GM12865 (cell line): Measurements from ENCODE around the gene AGK.
"Not testable (repeated sequence)": the region's sequence is repeated elsewhere in the genome, so short reads cannot be mapped to it uniquely, and the experiment has no call there.

Source experiments
- DNase-seq: peaks from one replicate; pipeline ENCODE4 v3.0.0; 2010; ENCODE audit warnings: low read depth
- H3K4me3 ChIP-seq: 2 replicates; pipeline ENCODE4 v1.5.1; 2011; ENCODE audit warnings: mild to moderate bottlenecking, low read depth, low read length, control low read depth
- TF ChIP-seq, protein P1 (sequence below): IDR thresholded peaks from 2 replicates; pipeline ENCODE4 v1.5.1; 2011; ENCODE audit warnings: low read length, control low read depth, low read depth, inconsistent platforms; ENCODE audit not compliant: insufficient read depth; ENCODE audit errors: missing control alignments

Gene AGK

DNA sequence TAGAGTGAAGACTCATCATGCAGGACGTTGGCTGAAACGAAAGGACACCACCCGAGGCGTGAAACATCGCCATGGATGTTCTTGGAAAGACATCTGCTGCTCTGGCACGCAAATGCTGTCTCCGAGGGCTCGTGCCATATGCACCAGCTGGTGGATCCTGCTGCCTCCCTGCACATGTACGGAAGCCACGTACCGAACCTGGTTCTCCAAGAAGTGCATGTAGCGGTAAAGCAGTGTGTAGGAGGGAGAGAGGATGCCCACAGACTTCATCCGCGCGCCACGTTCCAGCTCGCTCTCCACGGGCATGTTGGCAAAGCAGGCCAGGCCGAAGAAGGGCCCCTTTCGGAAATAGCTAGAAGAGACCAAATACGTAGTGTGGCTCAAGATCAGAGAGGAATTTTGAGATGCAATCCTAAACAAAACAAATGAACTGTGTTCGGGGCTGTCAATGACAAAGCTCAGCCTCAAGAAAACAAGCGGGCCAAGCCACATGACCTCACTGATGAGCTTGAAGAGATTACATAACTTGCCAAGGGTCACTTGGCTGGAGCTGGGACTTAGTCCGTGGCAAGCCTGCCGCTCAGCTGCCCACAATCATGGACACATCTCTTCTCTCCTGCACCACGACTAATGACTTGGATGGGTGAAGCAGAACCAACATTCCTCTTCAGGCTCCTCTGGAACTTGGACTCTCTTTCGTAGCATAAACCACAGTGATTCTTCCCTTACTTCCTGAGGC lies 134.2 kb downstream of the AGK start:
- TF ChIP-seq, protein P1, sequence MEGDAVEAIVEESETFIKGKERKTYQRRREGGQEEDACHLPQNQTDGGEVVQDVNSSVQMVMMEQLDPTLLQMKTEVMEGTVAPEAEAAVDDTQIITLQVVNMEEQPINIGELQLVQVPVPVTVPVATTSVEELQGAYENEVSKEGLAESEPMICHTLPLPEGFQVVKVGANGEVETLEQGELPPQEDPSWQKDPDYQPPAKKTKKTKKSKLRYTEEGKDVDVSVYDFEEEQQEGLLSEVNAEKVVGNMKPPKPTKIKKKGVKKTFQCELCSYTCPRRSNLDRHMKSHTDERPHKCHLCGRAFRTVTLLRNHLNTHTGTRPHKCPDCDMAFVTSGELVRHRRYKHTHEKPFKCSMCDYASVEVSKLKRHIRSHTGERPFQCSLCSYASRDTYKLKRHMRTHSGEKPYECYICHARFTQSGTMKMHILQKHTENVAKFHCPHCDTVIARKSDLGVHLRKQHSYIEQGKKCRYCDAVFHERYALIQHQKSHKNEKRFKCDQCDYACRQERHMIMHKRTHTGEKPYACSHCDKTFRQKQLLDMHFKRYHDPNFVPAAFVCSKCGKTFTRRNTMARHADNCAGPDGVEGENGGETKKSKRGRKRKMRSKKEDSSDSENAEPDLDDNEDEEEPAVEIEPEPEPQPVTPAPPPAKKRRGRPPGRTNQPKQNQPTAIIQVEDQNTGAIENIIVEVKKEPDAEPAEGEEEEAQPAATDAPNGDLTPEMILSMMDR = no peak
- no peak for DNase-seq
- H3K4me3 ChIP-seq = no peak overlapping the region

DNA sequence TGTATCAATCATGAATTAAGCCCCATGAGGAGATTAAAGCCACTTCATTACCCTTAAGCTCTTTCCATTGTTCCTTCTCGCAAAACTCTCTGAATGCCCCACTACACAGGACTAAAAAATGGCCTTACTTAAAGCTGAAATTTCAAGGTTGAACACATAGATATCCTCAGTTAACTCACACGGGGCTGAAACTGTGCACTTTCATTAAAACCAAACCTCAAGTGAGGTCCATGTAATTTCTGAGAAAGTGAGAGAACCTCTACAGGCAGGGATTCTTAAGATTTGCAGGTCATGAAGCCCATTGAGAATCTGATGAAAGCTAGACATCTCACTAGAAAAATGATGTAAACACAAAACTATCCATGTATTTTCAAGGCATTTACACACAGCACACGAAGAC lies 134.9 kb downstream of the AGK start:
- no peak for DNase-seq
- TF ChIP-seq, protein P1 = no peak
- H3K4me3 ChIP-seq = no peak overlapping the region

DNA sequence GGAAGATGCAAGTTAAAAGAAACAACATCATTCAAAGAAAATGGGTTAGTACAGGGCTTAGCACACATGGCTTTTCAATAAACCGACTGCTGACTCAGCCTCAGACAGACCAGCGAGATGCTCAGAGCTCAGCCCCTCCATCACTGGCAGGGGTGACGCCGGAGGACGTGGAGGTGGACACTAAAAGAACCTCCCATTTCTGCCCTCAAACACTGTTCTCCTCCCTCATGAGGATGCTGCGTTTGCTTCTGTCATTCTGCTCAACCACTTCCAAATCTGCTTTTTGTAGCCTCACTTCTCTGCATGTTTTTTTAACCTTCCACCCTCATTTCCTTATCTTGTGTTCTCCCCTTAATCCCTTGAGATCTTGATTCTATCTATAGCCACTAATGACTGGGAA lies 135.5 kb downstream of the AGK start:
- H3K4me3 ChIP-seq = no peak overlapping the region
- DNase-seq = no peak
- TF ChIP-seq, protein P1 = no peak

DNA sequence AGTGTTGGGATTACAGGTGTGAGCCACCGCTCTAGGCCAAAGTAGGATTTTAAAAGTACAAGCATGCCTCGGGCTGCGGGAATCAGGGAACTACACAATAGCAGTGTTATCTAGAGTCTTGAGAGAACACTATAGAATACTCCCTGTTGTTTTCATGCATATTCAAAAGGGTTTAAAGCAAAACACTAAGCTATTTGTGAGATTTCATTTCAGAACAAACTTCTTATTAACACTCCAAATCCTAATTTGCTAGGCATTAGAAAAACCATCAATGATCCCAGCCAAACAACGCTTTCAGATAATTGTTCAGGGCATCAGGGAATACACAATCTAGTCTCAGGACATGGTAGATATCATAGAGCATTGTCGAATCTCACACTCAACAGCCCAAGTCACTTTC lies 136.8 kb downstream of the AGK start:
- H3K4me3 ChIP-seq = no peak overlapping the region
- TF ChIP-seq, protein P1 = no peak
- no peak for DNase-seq

DNA sequence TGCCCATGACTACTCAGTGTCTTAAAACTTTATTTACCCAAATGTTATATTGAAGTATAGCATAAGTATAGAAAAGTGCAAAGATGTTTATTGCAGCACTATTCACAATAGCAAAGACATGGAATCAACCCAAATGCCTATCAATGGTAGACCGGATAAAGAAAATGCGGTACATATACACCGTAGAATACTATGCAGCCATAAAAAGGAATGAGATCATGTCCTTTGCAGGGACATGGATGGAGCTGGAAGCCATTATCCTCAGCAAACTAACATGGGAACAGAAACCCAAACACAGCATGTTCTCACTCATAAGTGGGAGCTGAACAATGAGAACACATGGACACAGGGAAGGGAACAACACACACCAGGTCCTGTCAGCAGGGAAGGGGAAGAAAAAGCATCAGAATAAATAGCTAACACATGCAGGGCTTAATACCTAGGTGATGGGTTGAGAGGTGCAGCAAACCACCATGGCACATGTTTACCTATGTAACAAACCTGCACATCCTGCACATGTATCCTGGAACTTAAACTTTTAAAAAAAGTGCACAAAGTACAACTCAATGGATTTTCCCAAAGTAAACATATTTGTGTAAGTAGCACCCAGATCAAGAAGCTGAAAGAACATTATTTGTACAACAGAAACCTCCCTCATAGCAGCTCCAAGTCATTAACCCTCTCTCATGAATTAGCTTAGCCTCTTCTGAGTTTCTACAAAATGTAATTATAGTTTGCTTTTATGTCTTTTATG lies 138.0 kb downstream of the AGK start:
- not testable (repeated sequence) for H3K4me3 ChIP-seq, DNase-seq

DNA sequence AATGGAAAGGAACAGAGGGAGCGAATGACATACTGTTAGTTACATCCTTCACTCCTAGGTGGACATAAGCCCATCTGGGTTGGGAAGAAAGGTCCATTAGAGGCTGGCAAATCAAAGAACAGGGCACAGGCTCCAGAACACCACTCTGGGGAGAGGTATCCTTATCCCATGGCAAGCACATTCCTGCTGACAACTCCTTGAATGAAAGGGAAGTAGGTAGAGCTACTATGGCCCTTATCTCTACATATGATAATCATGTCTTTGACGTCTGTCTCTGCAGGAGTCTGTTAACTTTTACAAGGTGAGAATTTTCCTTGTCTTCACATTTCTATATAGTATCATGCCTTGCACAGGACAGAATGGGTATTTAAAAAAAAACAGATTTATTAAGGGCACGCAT lies 140.3 kb downstream of the AGK start:
- DNase-seq = no peak
- no peak overlapping the region for H3K4me3 ChIP-seq
- TF ChIP-seq, protein P1 = no peak

DNA sequence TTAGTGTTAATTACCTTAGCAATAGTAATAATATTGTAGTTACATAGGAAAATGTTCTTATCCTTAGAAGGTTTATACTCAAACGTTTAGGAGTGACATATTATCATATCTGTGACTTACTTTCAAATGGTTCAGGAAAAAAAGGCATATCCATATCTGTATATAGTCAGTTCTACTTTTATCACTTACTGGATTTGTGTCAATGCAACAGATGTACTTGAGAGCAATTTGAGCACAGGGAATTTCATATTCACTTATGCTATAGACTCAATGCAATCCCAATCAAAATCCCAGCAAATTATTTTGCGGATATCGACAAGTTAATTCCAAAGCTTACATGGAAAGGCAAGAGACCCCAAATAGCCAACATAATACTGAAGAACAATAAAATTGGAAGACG lies 140.8 kb downstream of the AGK start:
- DNase-seq = no peak
- H3K4me3 ChIP-seq = no peak overlapping the region
- TF ChIP-seq, protein P1 = no peak
